Panc1 (cell line): ENCODE data around the gene EYA2. TPM values are rescaled to one million over a fixed set of nuclear protein-coding genes. Genes with fewer than 3 reads are reported as not detected.

Source experiments
- ATAC-seq: fragments of 200-7000 bp; cut with Tn5 transposase; 2 replicates; pipeline ENCODE4 v1.9.1; 2020; ENCODE audit warnings: mild to moderate bottlenecking, moderate library complexity
- BruUV-seq: library from RNA; stranded (reverse); fragments of 400-500 nt; replicated peaks from 2 replicates; lab custom pipeline; 2021; lab: Mats Ljungman, UMichigan
- CTCF ChIA-PET: fragments of 300-600 bp; sonication (Branson Sonifier 250); formaldehyde crosslinking; loops from one replicate; lab custom pipeline; 2022; ENCODE audit warnings: antibody characterized with exemption; lab: Charles Lee
- POLR2A ChIA-PET: fragments of 300-600 bp; sonication (Branson Sonifier 250); formaldehyde crosslinking; loops from one replicate; lab custom pipeline; 2022; ENCODE audit warnings: antibody characterized with exemption; lab: Charles Lee
- DNase-seq: peaks from one replicate; pipeline ENCODE4 v3.0.0-alpha.2; 2010; ENCODE audit warnings: low read depth, low spot score
- H3K27ac ChIP-seq: 2 replicates; pipeline ENCODE4 v1.5.1; 2011; ENCODE audit warnings: mild to moderate bottlenecking, low read length, inconsistent platforms
- H3K27me3 ChIP-seq: fragments of 200-500 bp; sonication (Bioruptor generic); 2 replicates; pipeline ENCODE4 v1.6.0; 2014; ENCODE audit warnings: low read length, inconsistent platforms; ENCODE audit not compliant: control insufficient read depth, insufficient read depth
- H3K36me3 ChIP-seq: fragments of 200-500 bp; sonication (Bioruptor generic); 2 replicates; pipeline ENCODE4 v1.5.1; 2014; ENCODE audit warnings: inconsistent platforms, mild to moderate bottlenecking, low read length, moderate library complexity; ENCODE audit not compliant: control insufficient read depth, insufficient read depth
- H3K4me1 ChIP-seq: 2 replicates; pipeline ENCODE4 v1.5.1; 2011; ENCODE audit warnings: inconsistent platforms, mild to moderate bottlenecking, low read length, moderate library complexity; ENCODE audit not compliant: control insufficient read depth, insufficient read depth
- H3K4me3 ChIP-seq, 2 experiments: 2 replicates each; pipeline ENCODE4 v1.5.1; 2011 to 2012; ENCODE audit warnings: low read depth in 2 of 2, low read length in 2 of 2, mild to moderate bottlenecking in 2 of 2, inconsistent platforms in 1 of 2, moderate library complexity in 1 of 2
- H3K9me3 ChIP-seq: fragments of 200-500 bp; sonication (Bioruptor generic); 2 replicates; pipeline ENCODE4 v1.5.1; 2014; ENCODE audit warnings: low read depth, mild to moderate bottlenecking, inconsistent platforms, low read length, moderate library complexity; ENCODE audit not compliant: control insufficient read depth, insufficient read depth
- POLR2AphosphoS5 ChIP-seq: IDR thresholded peaks from 2 replicates; pipeline ENCODE4 v1.6.1; 2012; ENCODE audit warnings: mild to moderate bottlenecking, low read depth, low read length, moderate library complexity
- SIN3A ChIP-seq: IDR thresholded peaks from 2 replicates; pipeline ENCODE4 v1.6.1; 2012; ENCODE audit warnings: low read depth, mild to moderate bottlenecking, low read length, moderate library complexity, borderline replicate concordance; ENCODE audit not compliant: insufficient read depth
- TCF7L2 ChIP-seq: IDR thresholded peaks from 2 replicates; pipeline ENCODE4 v1.6.1; 2011; ENCODE audit warnings: mild to moderate bottlenecking, low read depth, low read length, inconsistent platforms
- in situ Hi-C: cut with HindIII; loops from 2 replicates; pipeline ENCODE4 v1.10.0; 2016; ENCODE audit warnings: low sequenced_read_pairs, low pct_unique_long_range_greater_than_20kb
- intact Hi-C: fragments of 100-400 bp; cut with micrococcal nuclease; formaldehyde crosslinking; loops from one replicate; pipeline ENCODE4 v1.10.0; 2022; ENCODE audit not compliant: unreplicated experiment
- total RNA-seq: library from RNA; stranded (reverse); gene quantifications from one replicate; pipeline ENCODE4 v1.2.1, GENCODE V29; 2021; ENCODE audit not compliant: unreplicated experiment
- TF ChIP-seq, protein P1 (sequence below): fragments of 450-650 bp; IDR thresholded peaks from 2 replicates; pipeline ENCODE4 v1.5.1; 2017; ENCODE audit warnings: mild to moderate bottlenecking
- TF ChIP-seq, protein P2 (sequence below), 2 experiments: IDR thresholded peaks; 2 replicates each; pipeline ENCODE4 v1.6.1; 2011 to 2012; ENCODE audit warnings: low read depth in 2 of 2, control low read depth in 1 of 2, low read length in 1 of 2, mild to moderate bottlenecking in 1 of 2, moderate library complexity in 1 of 2; ENCODE audit not compliant: insufficient read depth in 1 of 2

The EYA2 gene
- total RNA-seq, 1 experiment from 2014 or later: 1.9 TPM

DNA sequence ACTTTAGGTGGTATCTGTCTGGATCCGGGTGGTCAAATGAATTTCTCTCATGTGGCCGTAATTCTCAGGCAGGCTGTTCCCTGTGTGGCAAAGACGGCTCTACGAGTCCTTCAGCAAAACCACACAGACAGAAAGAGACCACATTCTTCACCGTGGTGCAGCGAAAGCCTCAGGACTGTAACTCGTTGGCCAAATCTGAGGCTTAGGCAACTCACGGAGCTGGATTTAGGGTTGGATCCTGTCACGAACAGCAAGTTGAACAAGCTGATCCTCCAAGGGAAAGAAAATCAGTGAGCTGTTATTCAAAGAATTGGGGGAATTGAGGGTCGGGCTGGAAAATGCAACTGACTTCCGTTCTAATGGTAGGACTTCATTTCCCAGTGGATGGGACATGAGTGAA, 294.4 kb downstream of the EYA2 start:
- H3K27ac ChIP-seq: no peak overlapping the region
- BruUV-seq: no TSS peak
- H3K9me3 ChIP-seq: no peaks in the 10 kb centered on the region
- no peaks in the 10 kb centered on the region for H3K4me1 ChIP-seq
- no peaks in the 10 kb centered on the region for H3K27me3 ChIP-seq
- POLR2A ChIA-PET: no interaction called here
- no peak overlapping the region for H3K4me3 ChIP-seq
- in situ Hi-C loops: no loop called here
- no peak for ATAC-seq
- TF ChIP-seq TCF7L2: no peak
- TF ChIP-seq SIN3A: no peak
- TF ChIP-seq POLR2AphosphoS5: no peak
- TF ChIP-seq, protein P1, sequence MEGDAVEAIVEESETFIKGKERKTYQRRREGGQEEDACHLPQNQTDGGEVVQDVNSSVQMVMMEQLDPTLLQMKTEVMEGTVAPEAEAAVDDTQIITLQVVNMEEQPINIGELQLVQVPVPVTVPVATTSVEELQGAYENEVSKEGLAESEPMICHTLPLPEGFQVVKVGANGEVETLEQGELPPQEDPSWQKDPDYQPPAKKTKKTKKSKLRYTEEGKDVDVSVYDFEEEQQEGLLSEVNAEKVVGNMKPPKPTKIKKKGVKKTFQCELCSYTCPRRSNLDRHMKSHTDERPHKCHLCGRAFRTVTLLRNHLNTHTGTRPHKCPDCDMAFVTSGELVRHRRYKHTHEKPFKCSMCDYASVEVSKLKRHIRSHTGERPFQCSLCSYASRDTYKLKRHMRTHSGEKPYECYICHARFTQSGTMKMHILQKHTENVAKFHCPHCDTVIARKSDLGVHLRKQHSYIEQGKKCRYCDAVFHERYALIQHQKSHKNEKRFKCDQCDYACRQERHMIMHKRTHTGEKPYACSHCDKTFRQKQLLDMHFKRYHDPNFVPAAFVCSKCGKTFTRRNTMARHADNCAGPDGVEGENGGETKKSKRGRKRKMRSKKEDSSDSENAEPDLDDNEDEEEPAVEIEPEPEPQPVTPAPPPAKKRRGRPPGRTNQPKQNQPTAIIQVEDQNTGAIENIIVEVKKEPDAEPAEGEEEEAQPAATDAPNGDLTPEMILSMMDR: no peak
- TF ChIP-seq, protein P2, sequence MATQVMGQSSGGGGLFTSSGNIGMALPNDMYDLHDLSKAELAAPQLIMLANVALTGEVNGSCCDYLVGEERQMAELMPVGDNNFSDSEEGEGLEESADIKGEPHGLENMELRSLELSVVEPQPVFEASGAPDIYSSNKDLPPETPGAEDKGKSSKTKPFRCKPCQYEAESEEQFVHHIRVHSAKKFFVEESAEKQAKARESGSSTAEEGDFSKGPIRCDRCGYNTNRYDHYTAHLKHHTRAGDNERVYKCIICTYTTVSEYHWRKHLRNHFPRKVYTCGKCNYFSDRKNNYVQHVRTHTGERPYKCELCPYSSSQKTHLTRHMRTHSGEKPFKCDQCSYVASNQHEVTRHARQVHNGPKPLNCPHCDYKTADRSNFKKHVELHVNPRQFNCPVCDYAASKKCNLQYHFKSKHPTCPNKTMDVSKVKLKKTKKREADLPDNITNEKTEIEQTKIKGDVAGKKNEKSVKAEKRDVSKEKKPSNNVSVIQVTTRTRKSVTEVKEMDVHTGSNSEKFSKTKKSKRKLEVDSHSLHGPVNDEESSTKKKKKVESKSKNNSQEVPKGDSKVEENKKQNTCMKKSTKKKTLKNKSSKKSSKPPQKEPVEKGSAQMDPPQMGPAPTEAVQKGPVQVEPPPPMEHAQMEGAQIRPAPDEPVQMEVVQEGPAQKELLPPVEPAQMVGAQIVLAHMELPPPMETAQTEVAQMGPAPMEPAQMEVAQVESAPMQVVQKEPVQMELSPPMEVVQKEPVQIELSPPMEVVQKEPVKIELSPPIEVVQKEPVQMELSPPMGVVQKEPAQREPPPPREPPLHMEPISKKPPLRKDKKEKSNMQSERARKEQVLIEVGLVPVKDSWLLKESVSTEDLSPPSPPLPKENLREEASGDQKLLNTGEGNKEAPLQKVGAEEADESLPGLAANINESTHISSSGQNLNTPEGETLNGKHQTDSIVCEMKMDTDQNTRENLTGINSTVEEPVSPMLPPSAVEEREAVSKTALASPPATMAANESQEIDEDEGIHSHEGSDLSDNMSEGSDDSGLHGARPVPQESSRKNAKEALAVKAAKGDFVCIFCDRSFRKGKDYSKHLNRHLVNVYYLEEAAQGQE (IDR thresholded peaks at IDR 0.05; ENCODE audit: insufficient read depth in 1 of 2, low read depth in 2 of 2, low read length in 1 of 2): no peak
- intact Hi-C loops: no loop called here
- no peaks in the 10 kb centered on the region for H3K36me3 ChIP-seq
- no peak for DNase-seq
- CTCF ChIA-PET: interaction anchor here (0.6 kb wide), 2 partner anchors 315 to 454 kb away, joined by 5 read pairs; no protein-coding TSS in a partner anchor

DNA sequence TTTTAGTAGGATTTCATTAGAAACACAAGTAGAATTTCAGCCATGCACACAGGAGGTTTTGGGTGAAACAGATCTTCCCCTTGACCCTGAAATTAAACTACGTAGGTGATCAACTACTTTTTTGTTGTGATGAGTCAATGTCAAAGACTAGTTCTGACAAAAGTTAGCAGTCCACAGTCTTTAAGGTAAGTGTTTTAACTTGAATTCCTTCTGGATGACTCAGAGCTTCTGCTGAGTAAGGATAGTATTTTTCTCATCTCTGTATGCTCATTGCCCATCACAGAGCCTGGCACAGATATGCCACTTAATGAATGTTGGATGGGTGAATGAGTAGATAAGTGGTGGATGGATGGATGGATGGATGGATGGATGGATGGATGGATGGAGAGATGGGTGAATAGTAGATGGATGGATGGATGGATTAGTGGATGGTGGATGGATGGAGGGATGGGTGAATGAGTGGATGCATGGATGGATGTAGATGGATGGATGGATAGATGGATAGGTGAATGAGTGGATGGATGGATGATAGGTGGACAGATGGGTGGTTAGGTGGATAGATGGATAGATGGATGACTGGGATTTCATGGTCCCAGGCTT, 296.5 kb downstream of the EYA2 start:
- H3K9me3 ChIP-seq: no peaks in the 10 kb centered on the region
- no peak for TF ChIP-seq TCF7L2
- TF ChIP-seq, protein P1: no peak
- TF ChIP-seq POLR2AphosphoS5: no peak
- TF ChIP-seq SIN3A: no peak
- TF ChIP-seq, protein P2 (IDR thresholded peaks at IDR 0.05; ENCODE audit: insufficient read depth in 1 of 2, low read depth in 2 of 2, low read length in 1 of 2): no peak
- ATAC-seq (no peak), DNase-seq (no peak)
- no peak overlapping the region for H3K4me3 ChIP-seq
- intact Hi-C loops: no loop called here
- no TSS peak for BruUV-seq
- CTCF ChIA-PET: no interaction called here
- POLR2A ChIA-PET: no interaction called here
- H3K36me3 ChIP-seq: no peaks in the 10 kb centered on the region
- no peaks in the 10 kb centered on the region for H3K4me1 ChIP-seq
- H3K27ac ChIP-seq: no peak overlapping the region
- no peaks in the 10 kb centered on the region for H3K27me3 ChIP-seq
- in situ Hi-C loops: no loop called here
